ENCODE measurements around the gene PC. TPM values are rescaled to one million over a fixed set of nuclear protein-coding genes. Genes with fewer than 3 reads are reported as not detected.

PC gene
- total and polyA plus RNA-seq, 2 experiments from 2014 or later = 47.4 to 78.1 TPM

GRCh38 chr11:66855574-66856495 is 102.3 kb downstream of the PC start:
- peak overlapping the region; percentile 93 for H2AFZ ChIP-seq
- 7% methylated on average over 35 of the region's 51 CpGs for WGBS (ENCODE audit: low lambda C conversion rate, missing lambda C conversion rate)
- TF ChIP-seq EZH2phosphoT487 (IDR thresholded peaks at IDR 0.05; ENCODE audit: low read depth, severe bottlenecking, unreplicated experiment) = no peak
- TF ChIP-seq CTCF (IDR thresholded peaks at IDR 0.05; ENCODE audit: poor library complexity) = no peak

GRCh38 chr11:66854729-66855211 is 103.4 kb downstream of the PC start:
- Histone ChIP-seq H3K4me3 (no peak overlapping the region), H3K9me2 (replicated peaks; ENCODE audit: insufficient read depth) (no peaks in the 10 kb centered on the region), H3K4me1 (ENCODE audit: insufficient read depth) (peaks cover 8% of the 10 kb centered on the region), H3K79me2 (no peaks in the 10 kb centered on the region), H4K20me1 (ENCODE audit: insufficient read depth, poor library complexity, severe bottlenecking) (no peaks in the 10 kb centered on the region), H3K27ac (no peak overlapping the region), H2AFZ (no peak overlapping the region), H3K4me2 (no peak overlapping the region), H3K27me3 (no peaks in the 10 kb centered on the region), H3K36me3 (replicated peaks; ENCODE audit: insufficient read depth, low read depth) (no peaks in the 10 kb centered on the region), H3K9me3 (ENCODE audit: low read depth) (no peaks in the 10 kb centered on the region)
- no peak for TF ChIP-seq EZH2 (IDR thresholded peaks at IDR 0.05; ENCODE audit: borderline replicate concordance)
- no peak for TF ChIP-seq CTCF (IDR thresholded peaks at IDR 0.05; ENCODE audit: poor library complexity)
- no peak for TF ChIP-seq EZH2phosphoT487 (IDR thresholded peaks at IDR 0.05; ENCODE audit: low read depth, severe bottlenecking, unreplicated experiment)
- WGBS (ENCODE audit: low lambda C conversion rate, missing lambda C conversion rate) = 93% methylated on average over 15 of the region's 15 CpGs
- DNase-seq (ENCODE audit: low spot score) = no peak

More at GRCh38 chr11:66855574-66856495, 102.3 kb downstream of the PC start:
- Histone ChIP-seq H3K36me3 (replicated peaks; ENCODE audit: insufficient read depth, low read depth) (no peaks in the 10 kb centered on the region), H3K4me1 (ENCODE audit: insufficient read depth) (peaks cover 8% of the 10 kb centered on the region), H3K9me3 (ENCODE audit: low read depth) (no peaks in the 10 kb centered on the region), H3K9me2 (replicated peaks; ENCODE audit: insufficient read depth) (no peaks in the 10 kb centered on the region), H3K4me3 (peak overlapping the region; percentile 99), H3K4me2 (peak overlapping the region; percentile 99), H3K27ac (peak overlapping the region; percentile 94), H4K20me1 (ENCODE audit: insufficient read depth, poor library complexity, severe bottlenecking) (no peaks in the 10 kb centered on the region), H3K27me3 (no peaks in the 10 kb centered on the region), H3K79me2 (no peaks in the 10 kb centered on the region)
- DNase-seq (ENCODE audit: low spot score) = peak; percentile 96

GRCh38 chr11:66854231-66854661 is 103.9 kb downstream of the PC start:
- H3K27me3 ChIP-seq = no peaks in the 10 kb centered on the region
- H3K4me3 ChIP-seq = no peak overlapping the region
- no peak overlapping the region for H2AFZ ChIP-seq
- no peak overlapping the region for H3K4me2 ChIP-seq
- TF ChIP-seq EZH2 (IDR thresholded peaks at IDR 0.05; ENCODE audit: borderline replicate concordance) (no peak), CTCF (IDR thresholded peaks at IDR 0.05; ENCODE audit: poor library complexity) (no peak), EZH2phosphoT487 (IDR thresholded peaks at IDR 0.05; ENCODE audit: low read depth, severe bottlenecking, unreplicated experiment) (no peak)
- H3K36me3 ChIP-seq (replicated peaks; ENCODE audit: insufficient read depth, low read depth) = no peaks in the 10 kb centered on the region
- H3K27ac ChIP-seq = no peak overlapping the region
- H4K20me1 ChIP-seq (ENCODE audit: insufficient read depth, poor library complexity, severe bottlenecking) = no peaks in the 10 kb centered on the region
- H3K9me2 ChIP-seq (replicated peaks; ENCODE audit: insufficient read depth) = no peaks in the 10 kb centered on the region
- H3K4me1 ChIP-seq (ENCODE audit: insufficient read depth) = peaks cover 8% of the 10 kb centered on the region
- 92% methylated on average over 12 of the region's 12 CpGs for WGBS (ENCODE audit: low lambda C conversion rate, missing lambda C conversion rate)
- H3K79me2 ChIP-seq = no peaks in the 10 kb centered on the region
- no peak for DNase-seq (ENCODE audit: low spot score)
- H3K9me3 ChIP-seq (ENCODE audit: low read depth) = no peaks in the 10 kb centered on the region

Measured in hepatocyte (in vitro differentiated cells).